RWPE1 (cell line): ENCODE measurements around the gene SNAPC5.
"Not testable (repeated sequence)": the region's sequence is repeated elsewhere in the genome, so short reads cannot be mapped to it uniquely, and the experiment has no call there.

Experiments used
- CTCF ChIA-PET: fragments of 350-600 bp; sonication (Branson Sonifier 250); formaldehyde crosslinking; extraction: SDS; loops from one replicate; lab custom pipeline; 2021; lab: Yijun Ruan, JAX
- POLR2A ChIA-PET: fragments of 400-600 bp; formaldehyde crosslinking; extraction: SDS; loops from one replicate; lab custom pipeline; 2020; ENCODE audit warnings: antibody characterized with exemption; ENCODE audit not compliant: low non-redundant PET; lab: Yijun Ruan, JAX
- DNase-seq: peaks from one replicate; pipeline ENCODE4 v3.0.0; 2012; ENCODE audit warnings: low spot score
- H3K27ac ChIP-seq: fragments of 450-650 bp; 2 replicates; pipeline ENCODE4 v1.5.1; 2017
- CTCF ChIP-seq: fragments of 450-650 bp; conservative IDR thresholded peaks from 2 replicates; pipeline ENCODE4 v1.5.1; 2017; ENCODE audit warnings: low read depth, mild to moderate bottlenecking

SNAPC5 gene

GRCh38 chr15:66503780-66504562 lies 6.4 kb upstream of the SNAPC5 start:
- peak overlapping the region; percentile 93 for H3K27ac ChIP-seq
- ChIA-PET POLR2A (no interaction called here), CTCF (no interaction called here)
- DNase-seq: no peak
- TF ChIP-seq CTCF: no peak

- CTCF ChIA-PET, DNase-seq, POLR2A ChIA-PET: not testable (repeated sequence)
- peak overlapping the region; percentile 63; the same call in 1 of the 2 replicates for H3K27ac ChIP-seq
These were observed 5.6 kb upstream of the SNAPC5 start for GRCh38 chr15:66503041-66503648.

- TF ChIP-seq CTCF: no peak
- ChIA-PET POLR2A (no interaction called here), CTCF (no interaction called here)
- H3K27ac ChIP-seq: peak overlapping the region; percentile 63
- DNase-seq: no peak
These were observed 4.9 kb upstream of the SNAPC5 start for GRCh38 chr15:66502491-66502890.

GRCh38 chr15:66500346-66500745 lies 2.8 kb upstream of the SNAPC5 start:
- DNase-seq, CTCF ChIA-PET: not testable (repeated sequence)
- peak overlapping the region; percentile 73 for H3K27ac ChIP-seq
- POLR2A ChIA-PET: interaction anchor here (0.6 kb wide), 1 partner anchor 63 kb away, joined by 6 read pairs; no protein-coding TSS in a partner anchor

- ChIA-PET POLR2A (no interaction called here), CTCF (interaction anchor here (0.6 to 3.3 kb wide), 5 partner anchors 14 to 112 kb away, joined by 3 to 31 read pairs (median 5); partner anchors contain the start of gene MAP2K1)
- peak; percentile 44; the same call in 1 of the 2 replicates for TF ChIP-seq CTCF
- DNase-seq: no peak
- peak overlapping the region; percentile 82 for H3K27ac ChIP-seq
These were observed 1.2 kb upstream of the SNAPC5 start for GRCh38 chr15:66498501-66499386.

GRCh38 chr15:66496951-66497501 lies 536 bp downstream of the SNAPC5 start:
- peak overlapping the region; percentile 82 for H3K27ac ChIP-seq
- TF ChIP-seq CTCF: no peak
- ChIA-PET POLR2A (interaction anchor here (0.5 kb wide), 1 partner anchor 138 kb away, joined by 4 read pairs; no protein-coding TSS in a partner anchor), CTCF (interaction anchor here (0.5 to 3.3 kb wide), 10 partner anchors 10 to 635 kb away, joined by 3 to 31 read pairs (median 4); partner anchors contain the start of gene MAP2K1)
- DNase-seq: no peak
